ENCODE results near the gene BCAS3.

DNA sequence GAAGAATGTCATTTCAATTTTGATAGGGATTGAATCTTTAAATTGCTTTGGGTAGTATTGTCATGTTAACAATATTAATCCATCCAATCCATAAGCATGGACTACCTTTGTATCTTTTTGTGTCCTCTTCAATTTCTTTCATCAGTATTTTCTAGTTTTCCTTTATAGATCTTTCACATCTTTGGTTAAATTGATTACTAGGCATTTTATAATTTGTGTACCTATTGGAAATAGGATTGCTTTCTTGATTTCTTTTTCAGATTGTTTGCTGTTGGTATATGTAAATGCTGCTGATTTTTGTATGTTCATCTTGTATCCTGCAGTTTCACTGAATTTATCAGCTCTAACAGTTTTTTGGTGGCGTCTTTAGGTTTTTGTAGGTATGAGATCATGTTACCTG is 24.1 kb upstream of the BCAS3 start:
- TF ChIP-seq, protein P1, sequence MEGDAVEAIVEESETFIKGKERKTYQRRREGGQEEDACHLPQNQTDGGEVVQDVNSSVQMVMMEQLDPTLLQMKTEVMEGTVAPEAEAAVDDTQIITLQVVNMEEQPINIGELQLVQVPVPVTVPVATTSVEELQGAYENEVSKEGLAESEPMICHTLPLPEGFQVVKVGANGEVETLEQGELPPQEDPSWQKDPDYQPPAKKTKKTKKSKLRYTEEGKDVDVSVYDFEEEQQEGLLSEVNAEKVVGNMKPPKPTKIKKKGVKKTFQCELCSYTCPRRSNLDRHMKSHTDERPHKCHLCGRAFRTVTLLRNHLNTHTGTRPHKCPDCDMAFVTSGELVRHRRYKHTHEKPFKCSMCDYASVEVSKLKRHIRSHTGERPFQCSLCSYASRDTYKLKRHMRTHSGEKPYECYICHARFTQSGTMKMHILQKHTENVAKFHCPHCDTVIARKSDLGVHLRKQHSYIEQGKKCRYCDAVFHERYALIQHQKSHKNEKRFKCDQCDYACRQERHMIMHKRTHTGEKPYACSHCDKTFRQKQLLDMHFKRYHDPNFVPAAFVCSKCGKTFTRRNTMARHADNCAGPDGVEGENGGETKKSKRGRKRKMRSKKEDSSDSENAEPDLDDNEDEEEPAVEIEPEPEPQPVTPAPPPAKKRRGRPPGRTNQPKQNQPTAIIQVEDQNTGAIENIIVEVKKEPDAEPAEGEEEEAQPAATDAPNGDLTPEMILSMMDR (IDR thresholded peaks at IDR 0.05; ENCODE audit: low read depth, low read length, poor library complexity, severe bottlenecking) = no peak
- no peak for TF ChIP-seq EZH2phosphoT487 (IDR thresholded peaks at IDR 0.05; ENCODE audit: borderline replicate concordance, low read length)

Data from DOHH2 (cell line).